ENCODE measurements around the gene OPTN.
"Not testable (repeated sequence)": the region's sequence is repeated elsewhere in the genome, so short reads cannot be mapped to it uniquely, and the experiment has no call there.

OPTN gene

DNA sequence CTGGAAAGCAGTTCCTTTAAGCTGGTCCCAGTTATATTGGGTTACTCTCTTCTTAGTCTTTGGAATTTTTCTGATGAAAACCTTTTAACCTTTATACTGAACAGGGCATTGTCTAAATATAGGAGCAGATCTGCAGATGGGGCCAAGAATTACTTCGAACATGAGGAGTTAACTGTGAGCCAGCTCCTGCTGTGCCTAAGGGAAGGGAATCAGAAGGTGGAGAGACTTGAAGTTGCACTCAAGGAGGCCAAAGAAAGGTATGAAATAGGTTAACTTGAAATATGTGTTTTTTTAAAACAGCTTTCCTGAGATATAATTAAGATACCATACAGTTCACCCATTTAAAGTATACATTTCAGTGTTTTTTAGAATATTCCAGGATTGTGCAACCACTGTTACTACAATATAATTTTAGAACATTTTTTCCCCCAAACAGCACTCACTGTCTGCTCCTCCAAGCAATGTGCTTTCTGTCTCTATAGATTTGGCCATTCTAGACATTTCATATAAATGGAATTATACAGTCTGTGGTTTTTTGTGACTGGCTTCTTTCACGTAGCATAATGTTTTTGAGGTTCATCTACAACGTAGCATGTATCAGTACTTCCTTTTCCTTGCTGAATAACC, 18.9 kb downstream of the OPTN start:
- DNase-seq (ENCODE audit: low spot score) = no peak
- no peak for FAIRE-seq

GRCh38 chr10:13120786-13121499, 21.0 kb downstream of the OPTN start:
- FAIRE-seq = no peak
- no peak for DNase-seq (ENCODE audit: low spot score)

DNA sequence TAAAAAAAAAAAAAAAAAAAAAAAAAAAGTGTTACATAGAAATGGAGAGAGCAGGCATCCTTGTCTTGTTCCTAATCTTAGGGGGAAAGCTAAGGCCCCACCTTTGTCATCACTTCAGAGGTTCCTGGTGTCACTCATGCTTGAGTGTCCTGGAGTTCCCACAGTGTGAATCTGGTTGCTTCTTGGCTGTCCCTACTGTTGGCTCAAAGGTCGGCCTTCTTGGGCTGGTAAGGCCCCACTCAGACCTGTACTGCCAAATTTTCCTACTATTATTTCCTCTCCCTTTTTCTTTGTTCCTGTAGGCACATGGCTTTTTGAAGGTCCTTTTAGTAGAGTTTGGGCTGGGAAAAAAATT, 21.5 kb downstream of the OPTN start:
- FAIRE-seq = no peak
- DNase-seq (ENCODE audit: low spot score) = no peak

DNA sequence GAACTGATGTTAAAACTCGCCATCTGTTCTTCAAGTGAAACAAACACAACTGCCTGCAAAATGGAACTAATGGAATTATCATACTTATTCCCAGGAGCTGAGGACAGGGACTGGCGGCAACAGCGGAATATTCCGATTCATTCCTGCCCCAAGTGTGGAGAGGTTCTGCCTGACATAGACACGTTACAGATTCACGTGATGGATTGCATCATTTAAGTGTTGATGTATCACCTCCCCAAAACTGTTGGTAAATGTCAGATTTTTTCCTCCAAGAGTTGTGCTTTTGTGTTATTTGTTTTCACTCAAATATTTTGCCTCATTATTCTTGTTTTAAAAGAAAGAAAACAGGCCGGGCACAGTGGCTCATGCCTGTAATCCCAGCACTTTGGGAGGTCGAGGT, 36.7 kb downstream of the OPTN start:
- FAIRE-seq = no peak
- no peak for DNase-seq (ENCODE audit: low spot score)

DNA sequence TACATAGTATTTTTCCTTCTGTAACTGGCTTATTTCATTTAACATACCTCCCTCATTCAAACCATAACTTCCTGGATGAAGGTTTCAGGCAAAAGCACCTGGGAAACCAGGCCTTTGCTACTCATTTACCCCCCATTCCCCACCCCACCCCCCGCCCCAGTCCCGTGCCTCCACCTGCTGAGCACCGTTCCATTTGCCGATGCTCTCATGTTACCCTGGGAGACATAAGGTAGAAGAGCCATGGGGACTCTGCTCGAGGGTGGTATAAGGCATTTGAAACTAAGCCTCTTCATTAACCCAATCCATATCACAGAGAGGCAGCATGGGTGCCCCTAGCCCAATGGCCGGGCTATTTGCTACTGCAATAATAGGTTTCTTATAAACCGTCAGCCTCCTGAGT, 39.2 kb downstream of the OPTN start:
- no peak for FAIRE-seq
- DNase-seq (ENCODE audit: low spot score) = no peak

- no peak for DNase-seq (ENCODE audit: low spot score)
- FAIRE-seq = no peak
Measured at GRCh38 chr10:13139676-13140075, 39.7 kb downstream of the OPTN start.

DNA sequence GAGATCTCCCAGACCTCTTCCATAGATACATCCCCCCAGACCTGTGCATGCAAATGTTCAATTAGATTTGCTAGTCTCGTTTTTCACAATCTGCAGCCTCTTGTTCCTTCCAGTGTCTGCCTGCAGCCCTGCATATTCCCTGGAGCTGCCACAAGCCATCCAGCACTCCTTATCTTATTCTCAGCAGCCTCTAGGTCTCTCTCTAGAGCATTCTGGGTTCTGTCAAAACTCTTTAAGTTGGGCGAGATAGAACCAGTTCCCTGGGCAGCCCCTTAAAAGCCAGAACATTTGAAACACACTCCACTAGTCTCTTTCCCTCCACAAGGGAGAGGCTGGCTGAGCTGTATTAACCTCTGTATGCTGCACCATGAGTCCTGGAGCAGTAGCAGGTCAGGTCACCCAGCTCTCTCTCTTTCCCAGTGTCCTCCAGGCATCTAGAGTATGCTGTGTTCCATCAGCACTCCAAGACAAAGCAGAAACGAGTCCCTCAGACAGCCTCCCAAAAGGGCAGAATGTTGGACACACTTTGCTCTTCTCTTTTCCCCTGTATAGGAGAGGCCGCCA, 40.7 kb downstream of the OPTN start:
- FAIRE-seq = no peak

GRCh38 chr10:13143766-13144165, 43.8 kb downstream of the OPTN start:
- no peak for DNase-seq (ENCODE audit: low spot score)
- FAIRE-seq = no peak

More for the DNA sequence above, 40.7 kb downstream of the OPTN start:
- DNase-seq (ENCODE audit: low spot score) = no peak

DNA sequence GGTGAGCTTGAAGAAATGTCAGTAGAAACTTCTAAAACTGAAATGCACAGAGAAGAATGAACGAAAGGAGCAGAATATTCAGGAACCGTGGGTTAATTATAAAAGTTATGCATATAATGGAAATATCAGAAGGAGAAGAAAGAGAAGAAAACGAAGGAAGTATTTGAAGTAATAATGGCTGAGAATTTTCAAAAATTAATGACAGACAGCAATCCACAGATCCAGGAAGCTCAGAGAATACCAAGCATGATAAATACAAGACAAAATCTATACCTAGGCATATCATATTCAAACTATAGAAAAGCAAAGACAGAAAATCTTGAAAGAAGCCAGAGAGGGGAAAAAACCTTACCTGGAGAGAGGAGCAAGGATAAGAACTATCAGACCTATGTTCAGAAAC, 44.9 kb downstream of the OPTN start:
- FAIRE-seq (no peak), DNase-seq (ENCODE audit: low spot score) (no peak)

DNA sequence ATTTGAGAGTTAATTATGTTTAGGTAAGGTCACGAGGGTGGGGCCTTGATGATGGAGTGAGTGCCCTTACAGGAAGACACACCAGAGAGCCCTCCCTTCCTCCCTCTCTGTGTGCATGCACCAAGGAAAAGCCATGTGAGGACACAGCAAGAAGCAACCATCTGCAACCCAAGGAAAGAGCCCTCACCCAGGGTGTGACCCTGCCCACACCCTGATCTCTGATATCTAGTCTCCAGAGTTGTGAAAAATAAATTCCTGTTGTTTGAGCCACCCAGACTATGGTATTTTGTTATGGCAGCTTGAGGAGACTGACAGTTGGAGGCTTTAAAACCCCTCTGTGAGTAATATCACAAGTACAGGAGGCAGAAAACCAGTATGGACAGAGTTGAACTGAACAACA, 46.4 kb downstream of the OPTN start:
- FAIRE-seq (no peak), DNase-seq (ENCODE audit: low spot score) (no peak)

DNA sequence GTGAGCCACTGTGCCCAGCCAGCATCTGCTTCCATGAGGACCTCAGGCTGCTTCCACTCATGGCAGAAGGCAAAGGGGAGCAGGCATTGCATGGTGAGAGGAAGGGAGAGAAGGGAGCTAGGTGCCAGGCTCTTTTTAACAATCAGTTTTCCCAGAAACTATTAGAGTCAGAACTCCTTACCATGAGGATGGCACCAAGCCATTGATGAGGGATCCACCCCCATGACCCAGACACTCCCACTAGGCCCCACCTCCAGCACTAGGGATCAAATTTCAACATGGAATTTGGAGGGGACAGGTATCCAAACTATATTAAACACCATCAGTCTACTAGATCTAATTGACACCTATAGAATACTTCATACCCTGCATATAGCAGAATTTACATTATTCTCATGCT, 47.2 kb downstream of the OPTN start:
- FAIRE-seq (no peak), DNase-seq (ENCODE audit: low spot score) (no peak)

- FAIRE-seq (no peak), DNase-seq (ENCODE audit: low spot score) (no peak)
Measured at GRCh38 chr10:13152296-13152695, 52.3 kb downstream of the OPTN start.

DNA sequence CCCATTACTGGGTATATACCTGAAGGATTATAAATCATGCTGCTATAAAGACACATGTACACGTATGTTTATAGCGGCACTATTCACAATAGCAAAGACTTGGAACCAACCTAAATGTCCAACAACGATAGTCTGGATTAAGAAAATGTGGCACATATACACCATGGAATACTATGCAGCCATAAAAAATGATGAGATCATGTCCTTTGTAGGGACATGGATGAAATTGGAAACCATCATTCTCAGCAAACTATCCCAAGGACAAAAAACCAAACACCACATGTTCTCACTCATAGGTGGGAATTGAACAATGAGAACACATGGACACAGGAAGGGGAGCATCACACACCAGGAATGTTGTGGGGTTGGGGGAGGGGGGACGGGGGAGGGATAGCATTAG, 55.9 kb downstream of the OPTN start:
- FAIRE-seq; DNase-seq (ENCODE audit: low spot score): not testable (repeated sequence)

GRCh38 chr10:13158401-13158800, 58.4 kb downstream of the OPTN start:
- no peak for FAIRE-seq
- DNase-seq (ENCODE audit: low spot score) = no peak

- peak; percentile 99 for DNase-seq (ENCODE audit: low spot score)
- peak; percentile 95 for FAIRE-seq
Measured at GRCh38 chr10:13160934-13161856, 61.2 kb downstream of the OPTN start, which contains the start of gene MCM10. TSS of gene MCM10 (plus strand) at chr10:13161558. CDS start at chr10:13164203, 2,645 bp downstream.

- DNase-seq (ENCODE audit: low spot score) = peak; percentile 38
- FAIRE-seq = no peak
Measured at GRCh38 chr10:13161857-13162271, 61.9 kb downstream of the OPTN start.

- FAIRE-seq (no peak), DNase-seq (ENCODE audit: low spot score) (no peak)
Measured at GRCh38 chr10:13163859-13164258, 63.9 kb downstream of the OPTN start.

DNA sequence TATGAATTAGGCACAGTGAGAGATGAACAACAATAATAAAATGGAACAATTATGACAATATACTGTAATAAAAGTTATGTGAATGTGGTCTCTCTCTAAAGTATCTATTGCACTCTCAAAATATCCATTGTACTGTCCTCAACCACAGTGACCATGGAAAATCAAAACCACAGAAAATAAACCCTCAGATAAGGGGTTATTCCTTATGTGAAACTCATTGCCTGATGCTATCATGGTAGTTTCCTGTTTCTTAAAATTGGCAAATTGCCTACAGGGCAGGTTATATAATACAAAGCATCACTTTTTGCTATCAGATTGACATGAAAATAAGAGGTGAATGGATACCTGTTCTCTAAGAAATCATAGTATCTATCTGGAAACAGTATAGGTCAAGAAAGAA, 65.2 kb downstream of the OPTN start:
- FAIRE-seq (no peak), DNase-seq (ENCODE audit: low spot score) (no peak)

DNA sequence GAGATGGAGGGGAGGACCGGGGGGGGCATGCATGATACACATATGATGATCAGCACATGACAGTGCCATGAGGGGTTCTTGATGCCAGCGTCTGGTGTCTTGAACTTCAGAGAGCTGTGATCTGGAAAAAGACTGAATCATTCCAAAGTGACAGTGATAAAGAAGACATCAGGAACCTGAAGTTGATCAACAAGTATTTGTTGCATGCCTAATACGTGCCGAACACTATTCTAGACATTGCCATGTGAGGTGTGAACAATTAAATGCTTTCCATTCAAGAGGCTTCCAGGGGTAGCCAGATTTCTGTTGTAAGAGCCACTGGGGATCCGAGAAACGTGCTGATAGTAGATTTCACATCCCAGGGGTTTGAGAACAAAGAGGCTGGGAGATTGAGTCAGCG, 67.6 kb downstream of the OPTN start:
- FAIRE-seq = no peak
- no peak for DNase-seq (ENCODE audit: low spot score)

DNA sequence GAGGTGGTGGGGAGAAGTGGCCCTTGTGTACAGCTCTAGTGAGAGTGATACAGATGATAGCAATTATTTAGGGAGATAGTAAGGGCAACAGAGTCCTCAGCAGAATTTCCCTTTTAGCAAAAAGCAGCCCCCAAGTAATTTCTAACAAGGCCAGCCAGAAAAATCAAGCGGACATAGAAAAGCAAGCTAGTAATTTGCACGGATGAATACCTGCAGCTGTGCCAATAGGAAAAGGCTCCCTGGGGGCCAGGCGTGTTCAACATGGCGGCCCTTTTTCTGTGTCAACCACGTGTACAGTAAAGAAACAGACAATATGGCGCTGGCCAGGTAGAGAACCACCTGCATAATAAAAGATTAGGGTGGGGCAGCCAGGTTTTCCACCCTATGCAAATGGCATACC, 68.8 kb downstream of the OPTN start:
- FAIRE-seq (no peak), DNase-seq (ENCODE audit: low spot score) (no peak)

- no peak for FAIRE-seq
- no peak for DNase-seq (ENCODE audit: low spot score)
Measured at GRCh38 chr10:13173616-13174015, 73.7 kb downstream of the OPTN start.

GRCh38 chr10:13180788-13181187, 80.8 kb downstream of the OPTN start:
- no peak for DNase-seq (ENCODE audit: low spot score)
- FAIRE-seq = no peak

Measured in urothelium cell line (cell line).